ENCODE measurements around the gene CACTIN.
A peak's percentile ranks its signal among the peaks of the same experiment; 100 is the strongest.

The CACTIN gene

DNA sequence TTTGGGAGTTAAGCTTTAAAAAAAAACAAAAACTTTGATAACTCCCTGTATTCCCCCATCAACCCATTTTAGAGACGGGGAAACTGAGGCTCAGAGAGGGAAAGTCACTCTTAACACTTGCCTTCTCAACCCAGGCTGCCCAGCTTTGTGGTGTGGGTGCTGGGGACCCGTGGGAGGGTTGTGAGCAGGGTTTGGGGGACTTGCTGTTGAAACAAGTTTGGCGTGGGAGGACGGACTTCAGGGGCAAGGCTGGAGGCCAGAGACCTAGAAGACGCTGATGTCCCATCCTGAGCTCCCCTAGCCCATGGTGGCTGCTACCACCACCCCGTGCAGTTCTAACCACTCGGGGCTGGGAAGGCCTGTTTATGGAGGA is 747 bp upstream of the CACTIN start:
- no peak for DNase-seq (ENCODE audit: low read depth)

DNA sequence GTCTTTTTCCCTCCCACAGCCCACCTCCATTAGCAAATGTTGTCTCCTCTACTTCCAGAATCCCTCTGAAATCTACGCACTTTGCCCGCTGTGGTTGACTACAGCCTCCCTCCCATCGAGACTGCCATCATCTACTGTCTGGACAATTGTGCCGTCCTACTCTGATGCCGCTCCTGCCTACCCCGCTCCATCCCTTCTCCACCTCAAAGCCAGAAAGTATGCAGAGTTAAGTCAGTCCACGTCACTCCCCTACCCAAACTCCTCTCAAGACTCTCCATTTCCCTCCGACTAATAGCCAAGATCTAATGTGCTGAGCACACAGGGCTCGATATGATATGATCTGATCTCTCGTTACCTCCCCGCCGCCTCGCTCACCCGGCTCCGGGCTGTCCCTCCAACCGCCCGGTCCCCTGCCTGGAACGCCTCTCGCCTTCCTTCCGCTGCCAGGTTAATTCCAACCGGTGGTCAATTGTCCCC is 556 bp downstream of the CACTIN start:
- peak; percentile 10 for DNase-seq (ENCODE audit: low read depth)

DNA sequence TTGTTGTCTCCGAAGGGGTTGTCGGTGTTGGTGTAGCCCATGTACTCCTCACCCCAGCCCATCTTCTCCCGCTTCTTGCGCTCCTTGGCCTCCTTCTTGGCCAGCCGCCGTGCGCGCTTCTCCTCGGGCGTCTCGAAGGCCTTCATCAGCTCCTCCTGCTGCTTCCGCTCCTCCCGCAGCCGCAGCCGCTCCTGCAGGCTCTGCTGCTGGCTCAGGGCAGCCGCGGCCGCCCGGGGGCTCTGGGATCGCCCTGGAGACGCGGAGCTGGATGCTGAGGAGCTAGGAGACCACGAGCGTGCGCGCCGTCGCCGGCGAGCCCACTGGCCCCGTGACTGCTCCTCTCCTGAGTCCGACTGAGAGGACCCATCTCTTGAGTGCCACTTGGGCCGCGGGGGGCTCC is 2.9 kb downstream of the CACTIN start:
- no peak for DNase-seq (ENCODE audit: low read depth)

DNA sequence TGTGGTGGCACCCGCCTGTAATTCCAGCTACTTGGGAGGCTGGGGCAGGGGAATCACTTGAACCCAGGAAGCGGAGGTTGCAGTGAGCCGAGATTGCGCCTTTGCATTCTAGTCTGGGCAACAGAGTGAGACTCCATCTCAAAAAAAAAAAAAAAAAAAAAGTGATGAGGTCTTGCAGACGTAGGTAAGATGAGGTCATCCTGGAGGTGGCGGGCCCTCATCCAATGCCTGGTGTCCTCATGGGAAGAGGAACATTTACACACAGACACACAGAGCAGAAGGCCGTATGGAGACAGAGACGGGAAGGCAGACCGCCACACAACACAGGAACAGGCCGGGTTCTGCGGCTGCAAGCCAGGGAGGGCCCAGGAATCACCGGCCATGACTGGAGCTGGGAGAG is 4.4 kb downstream of the CACTIN start:
- DNase-seq (ENCODE audit: low read depth) = no peak

DNA sequence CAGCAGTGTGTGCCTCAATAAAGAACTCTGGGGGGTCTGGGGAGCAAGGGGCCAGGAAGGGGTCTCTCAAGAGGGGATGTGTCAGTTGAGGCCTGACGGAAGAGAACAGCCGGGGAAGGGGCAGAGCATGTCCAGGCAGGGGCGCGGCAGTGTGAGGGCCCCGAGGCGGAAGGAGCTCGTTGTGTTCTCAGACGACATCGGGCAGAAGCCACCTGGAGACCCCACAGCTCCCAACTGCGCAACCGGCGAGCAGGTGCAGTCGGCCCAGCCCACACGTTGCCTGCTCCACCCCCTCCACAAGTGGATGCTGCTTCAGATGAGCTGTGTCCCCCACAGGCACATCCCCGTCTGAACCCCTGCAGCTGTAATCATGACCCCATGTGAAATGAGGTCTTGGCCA is 4.9 kb downstream of the CACTIN start:
- DNase-seq (ENCODE audit: low read depth) = no peak

DNA sequence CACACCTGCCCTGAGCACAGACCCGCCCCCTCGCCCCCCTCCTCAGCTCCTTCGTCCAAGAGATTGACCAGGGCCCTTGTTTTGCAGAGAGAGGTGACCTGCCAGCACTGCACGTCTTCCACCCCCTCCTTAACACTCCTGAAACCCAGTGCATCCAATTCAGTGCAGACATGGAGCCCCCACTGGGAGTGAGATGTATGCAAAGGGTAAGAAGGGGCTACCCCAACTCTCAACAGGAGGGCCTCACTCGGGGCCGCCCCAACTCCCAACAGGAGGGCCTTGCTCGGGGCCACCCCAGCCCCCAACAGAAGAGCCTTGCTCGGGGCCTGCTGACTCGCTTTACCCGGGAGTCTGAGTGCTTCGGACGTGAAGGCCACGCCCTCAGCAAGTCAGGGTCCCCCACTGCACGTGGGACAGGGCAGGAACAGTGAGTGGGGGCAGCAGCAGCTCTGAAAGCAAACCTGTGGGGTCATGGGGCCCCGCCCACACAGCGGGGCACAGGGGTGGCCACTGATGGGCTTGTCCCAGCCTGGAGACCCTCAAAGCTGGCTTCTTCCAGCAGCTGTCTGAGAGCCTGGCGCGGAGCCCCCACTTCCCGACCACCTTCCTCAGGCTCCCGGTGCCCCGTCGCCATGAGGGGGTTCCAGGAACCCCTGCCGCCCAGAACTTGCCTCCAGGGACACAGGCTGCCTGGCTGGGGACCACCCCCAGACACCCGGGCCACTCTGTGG is 5.6 kb downstream of the CACTIN start:
- no peak for DNase-seq (ENCODE audit: low read depth)

DNA sequence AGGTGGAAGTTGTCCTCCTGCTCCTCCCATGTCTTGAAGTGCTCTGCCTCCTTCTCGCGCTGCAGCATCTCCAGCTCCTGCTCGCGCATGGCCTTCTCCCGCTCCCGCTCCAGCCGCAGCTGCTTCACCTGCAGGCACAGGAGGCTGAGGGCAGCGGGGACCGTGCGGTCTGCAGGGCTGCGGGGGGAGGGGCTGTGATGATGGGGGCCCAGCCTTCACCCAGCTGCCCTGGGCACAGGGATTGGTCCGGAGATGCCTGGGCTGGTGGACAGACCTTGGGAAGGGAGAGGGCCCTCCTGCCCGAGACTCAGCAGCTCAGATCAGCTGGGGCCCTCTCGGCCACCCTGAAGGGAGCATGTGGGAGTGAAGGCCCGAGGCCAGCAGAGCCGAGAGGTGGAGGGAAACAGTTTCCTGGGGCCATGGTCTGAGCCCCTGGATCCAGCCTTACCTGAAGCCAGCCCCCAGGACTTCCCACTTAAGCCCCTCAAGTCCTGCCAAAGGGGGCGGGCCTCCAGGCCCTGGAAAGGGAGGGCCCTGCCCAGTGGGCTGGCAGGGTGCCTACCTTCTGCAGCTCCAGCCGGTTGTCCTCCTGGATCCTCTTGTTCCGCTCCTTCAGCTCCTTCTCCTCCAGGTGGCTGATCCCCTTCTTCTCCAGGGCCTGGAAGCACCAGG is 6.3 kb downstream of the CACTIN start:
- DNase-seq (ENCODE audit: low read depth) = no peak

DNA sequence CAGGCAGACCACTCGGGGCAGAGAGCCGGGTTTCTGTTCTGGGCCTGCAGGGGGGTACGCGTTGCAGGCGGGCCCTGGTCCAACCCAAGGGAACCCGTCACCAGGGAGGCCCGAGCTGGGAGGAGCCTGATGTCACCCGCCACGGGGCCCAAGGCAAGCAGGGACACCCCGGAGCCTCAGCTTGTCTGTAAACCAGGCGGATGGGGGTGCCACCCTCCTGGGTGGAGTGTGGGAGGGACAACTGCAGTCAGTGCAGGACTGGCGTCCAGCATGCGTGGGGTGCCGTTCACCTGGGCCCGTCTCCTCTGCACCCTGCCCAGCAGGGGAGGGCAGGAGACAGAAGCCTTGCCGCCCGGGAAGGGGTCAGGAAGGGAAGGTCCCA is 7.0 kb downstream of the CACTIN start:
- no peak for DNase-seq (ENCODE audit: low read depth)

DNA sequence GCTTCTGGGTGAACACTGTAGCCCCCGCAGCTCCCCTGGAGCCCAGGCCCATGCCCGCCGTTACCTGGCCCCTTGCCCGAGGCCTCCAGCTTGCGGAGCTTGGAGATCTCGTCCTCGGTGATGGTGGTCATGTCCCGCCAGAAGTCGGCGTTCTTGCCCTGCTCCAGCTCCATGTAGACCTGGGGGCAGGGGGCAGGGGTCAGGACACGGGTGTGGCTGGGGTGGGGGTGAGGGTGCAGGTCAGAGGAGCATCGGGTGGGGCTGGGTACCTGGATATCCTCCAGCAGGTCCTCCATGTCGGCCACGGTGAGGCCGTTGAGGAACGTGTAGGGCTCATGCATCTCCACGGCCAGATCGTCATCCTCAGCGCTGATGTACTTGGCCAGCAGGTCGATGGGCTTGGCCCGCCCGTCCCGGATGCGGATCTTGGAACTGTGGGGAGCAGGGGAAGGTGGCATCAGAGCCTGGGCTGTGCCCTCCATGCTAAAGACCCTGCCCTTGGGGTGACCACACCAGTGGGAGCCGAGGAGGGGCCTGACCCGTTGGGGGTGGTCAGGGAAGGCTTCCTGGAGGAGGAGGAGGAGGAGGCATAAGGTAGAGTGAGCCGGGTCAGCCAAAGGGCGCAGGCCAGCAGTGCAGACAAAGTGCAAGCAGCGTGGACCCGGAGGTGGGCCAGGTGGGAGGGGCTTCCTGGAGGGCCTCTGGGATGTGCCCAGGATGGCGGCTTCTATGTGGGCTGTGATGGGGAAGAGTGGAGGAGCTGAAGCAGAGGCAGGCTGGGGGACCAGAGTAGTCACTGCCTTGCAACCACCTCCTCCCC is 7.6 kb downstream of the CACTIN start:
- DNase-seq (ENCODE audit: low read depth) = no peak

DNA sequence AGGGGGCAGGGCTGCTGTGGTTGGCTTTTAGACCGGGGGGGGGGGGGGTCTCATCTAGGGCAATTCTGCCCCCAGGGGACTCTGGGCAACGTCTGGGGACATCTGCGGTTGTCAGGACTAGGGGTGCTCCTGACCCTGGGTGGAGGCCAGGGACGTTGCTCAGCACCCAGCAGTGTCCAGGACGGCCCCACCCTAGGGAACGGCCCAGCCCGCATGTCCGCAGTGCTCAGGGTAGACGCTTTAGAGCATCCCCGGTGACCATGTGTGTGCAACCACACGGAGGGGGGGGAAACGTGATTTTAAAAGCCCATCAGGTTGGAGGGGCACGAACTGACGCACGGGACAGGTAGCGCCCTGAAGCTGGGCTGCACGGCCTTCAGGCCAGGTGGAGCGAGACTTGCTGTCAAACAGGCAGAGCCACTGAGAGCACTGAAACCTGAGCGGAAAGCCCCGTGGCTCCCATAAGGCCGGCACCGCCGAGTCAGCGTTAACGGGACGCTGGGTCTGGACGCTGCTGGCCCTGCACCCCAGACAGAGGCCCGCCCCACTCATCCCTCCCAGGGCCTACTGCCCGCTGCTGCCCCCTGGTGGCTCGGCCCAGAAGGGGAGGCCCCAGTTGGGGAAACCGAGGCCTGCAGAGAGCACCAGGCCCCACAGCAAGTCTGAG is 8.3 kb downstream of the CACTIN start:
- DNase-seq (ENCODE audit: low read depth) = peak; percentile 36

DNA sequence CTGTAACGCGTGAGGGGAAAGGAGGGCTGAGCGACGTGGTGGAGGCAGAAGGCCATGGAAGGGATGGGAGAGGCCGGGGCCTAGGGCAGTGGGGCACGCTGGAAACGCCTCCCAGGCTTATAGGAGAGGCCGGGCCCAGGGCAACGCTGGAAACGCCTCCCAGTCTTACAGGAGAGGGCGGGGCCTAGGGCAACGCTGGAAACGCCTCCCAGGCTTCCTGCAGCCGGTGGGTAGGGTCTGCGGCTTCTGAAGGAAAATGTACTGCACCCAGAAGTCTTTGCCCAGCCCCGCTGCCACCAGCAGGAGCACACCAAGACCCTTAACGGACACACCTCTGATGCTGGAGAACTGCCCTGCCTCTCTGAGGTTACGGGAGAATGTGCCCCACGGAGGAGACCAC is 9.1 kb downstream of the CACTIN start:
- DNase-seq (ENCODE audit: low read depth) = no peak

DNA sequence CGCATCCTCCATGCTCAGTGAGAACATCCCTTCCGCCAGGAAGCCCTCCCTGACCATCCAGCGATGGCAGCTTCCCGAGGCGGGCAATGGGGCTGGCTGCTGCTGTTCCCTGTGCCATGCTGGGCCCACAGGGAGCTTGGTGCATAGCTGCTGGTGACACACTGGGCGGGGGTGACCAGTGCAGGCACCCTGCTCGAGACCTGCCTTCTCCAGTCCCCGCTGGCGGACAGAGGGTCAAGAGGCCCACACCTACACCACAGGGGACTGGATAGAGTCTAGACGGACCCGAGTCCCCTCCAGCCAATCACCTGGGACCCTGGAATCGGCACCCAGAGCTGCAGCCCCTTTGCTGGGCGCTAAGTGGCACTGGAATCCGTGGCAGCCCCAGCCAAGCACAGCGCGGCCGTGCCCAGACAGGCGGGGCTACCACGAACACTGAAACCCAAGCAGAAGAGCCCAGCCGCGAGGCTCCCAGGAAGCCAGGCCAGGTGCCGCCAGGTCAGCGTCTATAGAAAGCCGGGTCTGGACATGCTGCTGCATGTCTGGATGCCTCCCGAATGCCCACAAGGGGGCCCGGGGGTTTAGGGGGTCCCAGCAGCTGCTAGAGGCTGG is 11.0 kb downstream of the CACTIN start:
- no peak for DNase-seq (ENCODE audit: low read depth)

DNA sequence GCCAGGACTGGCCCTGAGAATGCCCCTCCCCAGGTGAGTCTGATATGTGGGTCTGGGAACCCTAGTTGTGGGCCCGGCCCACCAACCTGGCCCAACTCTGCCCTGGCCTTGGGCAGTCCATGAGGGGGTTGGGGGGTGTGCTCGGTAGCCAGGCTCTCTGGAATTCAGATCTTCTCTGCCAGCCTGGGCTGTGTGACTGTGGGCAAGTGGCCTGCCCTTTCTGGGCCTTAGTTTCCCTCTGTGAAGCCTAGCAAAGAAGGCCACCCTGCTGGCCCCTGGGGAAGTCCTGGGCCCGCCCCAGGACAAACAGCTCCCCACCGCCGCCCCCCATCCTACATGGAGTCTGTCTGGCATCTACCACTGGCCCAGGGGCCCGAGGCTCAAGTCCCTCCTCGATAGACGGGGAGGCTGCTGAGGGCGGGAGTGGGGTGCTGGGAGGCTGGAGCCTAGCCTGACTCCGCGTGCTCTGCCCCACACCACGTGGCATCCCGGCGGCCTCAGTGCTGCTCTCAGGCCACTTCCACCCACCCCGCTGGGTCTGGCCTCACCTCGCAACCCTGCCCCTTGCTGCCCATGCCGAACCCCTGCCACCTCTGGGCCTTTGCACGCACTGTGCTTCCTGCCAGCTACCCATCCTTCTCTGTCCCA is 11.6 kb downstream of the CACTIN start:
- DNase-seq (ENCODE audit: low read depth) = no peak

DNA sequence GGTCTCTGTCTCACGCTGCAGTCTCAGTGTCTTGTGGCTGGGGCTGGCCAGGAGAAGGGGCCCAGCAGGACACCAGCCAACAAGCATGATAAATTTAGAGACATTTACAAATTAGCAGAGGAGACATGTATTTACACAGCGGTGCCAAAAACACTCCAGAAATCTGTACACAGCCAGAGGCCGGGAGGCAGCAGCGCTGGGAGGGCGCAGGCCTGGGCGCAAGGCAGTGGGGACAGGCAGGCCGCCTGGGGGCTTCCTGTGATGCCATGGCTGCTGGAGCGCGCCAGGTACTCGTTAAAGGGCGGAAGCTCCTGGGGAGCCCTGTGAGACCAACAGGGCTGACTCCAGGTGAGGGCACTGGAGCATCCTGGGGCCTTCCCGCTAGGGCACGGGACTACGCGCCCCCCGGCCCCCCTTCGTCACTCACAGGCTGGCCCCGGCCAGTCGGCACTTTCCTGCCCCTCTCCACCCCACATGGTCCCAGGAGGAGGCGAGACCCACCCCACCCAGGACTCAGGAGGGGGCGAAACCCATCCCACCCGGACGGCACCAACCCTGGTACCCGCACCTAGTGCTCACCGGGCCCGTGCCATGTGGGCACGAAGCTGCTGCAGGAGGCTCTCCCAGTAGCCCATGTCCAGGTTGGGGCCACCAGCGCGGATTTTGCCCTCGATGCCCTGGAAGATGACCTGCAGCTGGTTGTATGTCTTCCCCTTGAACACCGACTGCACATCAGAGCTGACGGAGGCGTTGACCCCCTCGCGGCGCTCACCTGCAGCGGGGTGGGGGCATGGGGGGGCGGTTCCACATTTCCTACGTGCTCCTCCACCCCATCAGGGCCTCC is 12.6 kb downstream of the CACTIN start:
- no peak for DNase-seq (ENCODE audit: low read depth)

DNA sequence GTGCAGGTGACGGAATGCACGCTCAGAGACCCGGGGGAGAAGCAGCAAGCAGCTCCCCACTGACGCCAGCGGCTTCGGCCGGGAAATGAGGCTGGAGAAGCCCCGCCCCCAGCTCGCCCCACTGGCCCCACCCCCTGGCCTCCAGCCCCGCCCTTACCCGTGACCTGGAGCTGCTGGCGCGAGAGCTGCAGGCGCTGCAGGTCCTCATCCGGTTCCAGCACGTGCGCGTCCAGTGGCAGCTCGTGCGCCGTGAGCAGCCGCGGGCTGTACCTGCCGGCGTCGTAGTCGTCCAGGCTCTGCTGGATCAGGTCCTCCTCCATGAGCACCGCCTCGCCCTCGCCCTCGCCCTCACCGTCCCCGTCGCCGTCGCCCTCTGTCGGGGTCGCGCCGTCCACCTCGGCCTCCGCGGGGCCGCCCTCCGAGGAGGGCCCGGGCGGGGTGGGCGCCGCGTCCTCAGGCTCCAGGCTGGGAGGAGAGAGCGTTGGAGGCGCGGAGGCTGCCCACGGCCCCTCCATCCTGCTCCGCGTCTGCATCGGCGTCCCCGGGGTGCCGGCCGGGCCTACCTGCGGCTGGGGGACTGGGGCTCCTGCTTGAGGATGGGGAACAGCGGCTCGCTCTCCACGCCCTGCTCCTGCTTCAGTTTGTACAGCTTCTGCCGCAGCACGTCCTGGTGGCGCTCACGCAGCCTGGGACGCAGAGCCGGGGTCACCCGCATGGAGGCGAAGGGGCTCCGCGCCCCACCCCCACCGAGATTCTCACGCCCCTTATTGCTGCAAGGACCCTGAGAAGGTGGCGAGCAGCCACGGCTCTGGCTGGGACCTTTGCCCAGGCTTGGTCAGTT is 13.5 kb downstream of the CACTIN start:
- no peak for DNase-seq (ENCODE audit: low read depth)

DNA sequence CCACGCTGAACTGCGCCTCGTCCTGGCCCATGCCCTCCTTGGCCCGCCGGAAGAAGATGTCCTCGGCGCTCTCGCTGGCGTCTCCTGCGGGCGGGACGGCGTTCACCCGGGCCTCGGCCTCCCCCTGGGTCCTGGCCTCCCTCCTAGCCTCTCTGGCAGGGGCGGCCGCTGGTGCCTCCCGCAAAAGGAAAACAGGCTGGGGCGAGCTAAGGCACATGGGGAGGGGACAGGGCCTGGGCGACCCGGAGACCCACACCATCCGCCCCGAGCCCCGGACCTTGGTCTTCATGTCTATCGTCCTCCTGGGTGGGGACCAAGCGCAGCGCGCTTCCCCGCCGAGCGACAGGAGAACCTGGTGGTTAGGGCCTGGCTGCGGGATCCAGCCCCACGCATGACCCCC is 14.3 kb downstream of the CACTIN start:
- no peak for DNase-seq (ENCODE audit: low read depth)

DNA sequence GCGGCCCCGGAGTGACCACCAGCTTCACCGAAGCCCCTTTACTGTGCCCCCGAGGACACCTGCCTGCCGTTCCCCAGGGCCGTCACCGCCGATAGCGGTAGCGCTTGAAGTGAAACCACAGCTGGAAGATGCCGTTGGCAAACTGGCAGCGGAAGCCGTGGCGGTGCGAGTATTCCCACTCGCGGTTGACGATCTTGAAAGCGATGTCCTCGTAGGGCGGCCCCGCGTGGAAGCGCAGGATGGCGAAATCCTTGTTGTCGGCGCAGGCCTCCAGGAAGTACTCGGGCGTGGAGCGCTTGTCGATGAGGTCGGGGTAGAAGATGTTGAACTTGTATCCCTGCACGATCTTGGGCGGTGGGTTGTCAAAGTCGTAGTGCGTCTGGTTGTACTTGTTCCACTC is 14.7 kb downstream of the CACTIN start:
- DNase-seq (ENCODE audit: low read depth) = no peak

DNA sequence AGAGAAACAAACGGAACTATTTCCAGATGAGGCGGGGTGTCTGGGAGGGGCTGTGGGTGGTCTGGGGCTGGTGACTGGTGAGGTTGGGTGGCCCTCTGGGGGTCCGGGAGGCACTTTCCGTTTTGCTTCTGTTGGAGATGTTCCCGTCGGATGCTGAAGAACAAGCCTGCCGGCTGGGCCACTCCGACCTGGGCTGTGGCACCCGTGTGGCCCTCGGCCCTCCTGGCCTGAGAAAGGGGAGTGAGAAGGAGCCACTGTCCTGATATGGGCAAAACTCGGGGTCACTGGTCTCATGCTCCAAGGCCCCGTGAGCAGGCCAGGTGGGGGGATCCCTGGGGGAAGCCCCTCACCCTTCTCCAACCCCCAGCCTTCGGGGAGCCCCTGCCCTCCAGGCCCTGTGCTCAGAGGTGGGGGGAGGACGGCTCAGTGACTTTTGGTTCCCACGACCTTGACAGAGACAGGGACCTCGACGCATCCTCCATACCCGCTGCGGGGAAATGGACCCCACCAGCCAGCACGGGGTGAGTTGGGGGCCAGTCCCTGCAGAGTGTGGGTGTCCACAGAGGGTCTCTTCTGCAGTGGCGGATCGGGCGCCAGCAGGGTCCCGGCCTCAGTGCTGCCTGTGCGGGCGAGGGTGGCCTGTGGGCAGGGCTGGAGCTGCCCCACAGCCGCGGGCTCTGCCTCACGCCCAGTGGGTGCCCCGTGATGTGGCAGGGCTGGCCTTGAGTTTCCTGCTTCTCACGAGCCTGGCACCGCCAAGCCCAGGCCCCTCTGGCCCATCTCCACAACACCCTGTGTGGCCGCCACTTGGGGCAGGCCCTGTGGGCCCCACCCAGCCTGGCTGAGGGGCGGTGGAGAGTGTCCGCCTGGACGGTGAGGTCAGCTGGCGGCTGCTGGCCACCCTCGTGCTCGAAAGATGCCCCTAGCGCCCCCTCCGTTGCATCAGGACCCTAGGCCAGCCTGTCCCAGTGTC is 15.6 kb downstream of the CACTIN start:
- no peak for DNase-seq (ENCODE audit: low read depth)

Measured in activated T-cell treated with anti-CD3 and anti-CD28 coated beads for 24 hours (primary cell).